SK-N-SH treated with all-trans-retinoic acid at 6 μM for 48 hours (cell line): ENCODE results near the gene DHX9.

ENCODE experiments used
- ATAC-seq: fragments of 200-7000 bp; cut with Tn5 transposase; 3 replicates; pipeline ENCODE4 v1.9.1; 2020; ENCODE audit warnings: mild to moderate bottlenecking, moderate library complexity
- ARNTL ChIP-seq: fragments of 450-650 bp; formaldehyde crosslinking; IDR thresholded peaks from 2 replicates; pipeline ENCODE4 v1.5.0; 2020; ENCODE audit warnings: low read depth, mild to moderate bottlenecking, moderate library complexity, borderline replicate concordance
- BACH2 ChIP-seq: fragments of 250-450 bp; sonication (Bioruptor Pico); IDR thresholded peaks from 2 replicates; pipeline ENCODE4 v1.9.0; 2021; ENCODE audit warnings: mild to moderate bottlenecking, borderline replicate concordance
- CSDC2 ChIP-seq: fragments of 250-450 bp; sonication (Bioruptor Pico); IDR thresholded peaks from 2 replicates; pipeline ENCODE4 v1.5.0; 2020; ENCODE audit warnings: mild to moderate bottlenecking, moderate library complexity
- CSRNP3 ChIP-seq: fragments of 250-450 bp; sonication (Bioruptor Pico); IDR thresholded peaks from 2 replicates; pipeline ENCODE4 v1.5.1; 2021; ENCODE audit warnings: mild to moderate bottlenecking, moderate library complexity
- ESRRG ChIP-seq: fragments of 250-450 bp; sonication (Bioruptor Pico); IDR thresholded peaks from 2 replicates; pipeline ENCODE4 v1.6.1; 2021; ENCODE audit warnings: mild to moderate bottlenecking
- GLIS3 ChIP-seq: fragments of 250-450 bp; sonication (Bioruptor Pico); IDR thresholded peaks from 2 replicates; pipeline ENCODE4 v1.5.0; 2020; ENCODE audit warnings: mild to moderate bottlenecking, moderate library complexity
- ISL1 ChIP-seq: fragments of 250-450 bp; sonication (Bioruptor Pico); IDR thresholded peaks from 2 replicates; pipeline ENCODE4 v2.1.2; 2022; ENCODE audit warnings: mild to moderate bottlenecking, moderate library complexity
- OSR1 ChIP-seq: fragments of 250-450 bp; sonication (Bioruptor Pico); IDR thresholded peaks from 2 replicates; pipeline ENCODE4 v1.8.0; 2022; ENCODE audit warnings: moderate library complexity, mild to moderate bottlenecking, inconsistent platforms
- POU6F1 ChIP-seq: fragments of 250-450 bp; sonication (Bioruptor Pico); IDR thresholded peaks from 2 replicates; pipeline ENCODE4 v1.8.0; 2021; ENCODE audit warnings: low read depth, mild to moderate bottlenecking, moderate library complexity, borderline replicate concordance
- PPARA ChIP-seq: fragments of 250-450 bp; sonication (Bioruptor Pico); IDR thresholded peaks from 2 replicates; pipeline ENCODE4 v1.5.0; 2020; ENCODE audit warnings: mild to moderate bottlenecking, borderline replicate concordance
- RARB ChIP-seq: fragments of 250-450 bp; sonication (Bioruptor Pico); IDR thresholded peaks from 2 replicates; pipeline ENCODE4 v1.8.0; 2021; ENCODE audit warnings: mild to moderate bottlenecking, moderate library complexity
- SNAI2 ChIP-seq: fragments of 250-450 bp; sonication (Bioruptor Pico); IDR thresholded peaks from 2 replicates; pipeline ENCODE4 v1.5.0; 2020; ENCODE audit warnings: mild to moderate bottlenecking, moderate library complexity
- TCF4 ChIP-seq: fragments of 250-450 bp; sonication (Bioruptor Pico); IDR thresholded peaks from 2 replicates; pipeline ENCODE4 v1.8.0; 2021; ENCODE audit warnings: mild to moderate bottlenecking, moderate library complexity, borderline replicate concordance
- ZC3H10 ChIP-seq: fragments of 250-450 bp; sonication (Bioruptor Pico); IDR thresholded peaks from 2 replicates; pipeline ENCODE4 v1.5.1; 2021; ENCODE audit warnings: mild to moderate bottlenecking, moderate library complexity
- ZFP3 ChIP-seq: fragments of 250-450 bp; sonication (Bioruptor Pico); IDR thresholded peaks from 2 replicates; pipeline ENCODE4 v1.5.0; 2020; ENCODE audit warnings: mild to moderate bottlenecking, moderate library complexity
- ZFP30 ChIP-seq: fragments of 450-650 bp; formaldehyde crosslinking; IDR thresholded peaks from 2 replicates; pipeline ENCODE4 v1.5.0; 2022; ENCODE audit warnings: mild to moderate bottlenecking, moderate library complexity
- ZNF565 ChIP-seq: fragments of 450-650 bp; formaldehyde crosslinking; conservative IDR thresholded peaks from 2 replicates; pipeline ENCODE4 v1.5.0; 2020; ENCODE audit warnings: low read depth, mild to moderate bottlenecking, moderate library complexity
- ZNF8 ChIP-seq: fragments of 450-650 bp; formaldehyde crosslinking; IDR thresholded peaks from 2 replicates; pipeline ENCODE4 v1.5.0; 2020; ENCODE audit warnings: mild to moderate bottlenecking, moderate library complexity
- TF ChIP-seq, protein P1 (sequence below): fragments of 250-450 bp; sonication (Bioruptor Pico); IDR thresholded peaks from 2 replicates; pipeline ENCODE4 v1.8.0; 2020; ENCODE audit warnings: mild to moderate bottlenecking, moderate library complexity, borderline replicate concordance
- TF ChIP-seq, protein P2 (sequence below): fragments of 250-450 bp; sonication (Bioruptor Pico); IDR thresholded peaks from 2 replicates; pipeline ENCODE4 v1.5.1; 2020; ENCODE audit warnings: low read depth, mild to moderate bottlenecking, moderate library complexity

The DHX9 gene

GRCh38 chr1:182845379-182845778, 6.2 kb downstream of the DHX9 start:
- TF ChIP-seq, protein P1, sequence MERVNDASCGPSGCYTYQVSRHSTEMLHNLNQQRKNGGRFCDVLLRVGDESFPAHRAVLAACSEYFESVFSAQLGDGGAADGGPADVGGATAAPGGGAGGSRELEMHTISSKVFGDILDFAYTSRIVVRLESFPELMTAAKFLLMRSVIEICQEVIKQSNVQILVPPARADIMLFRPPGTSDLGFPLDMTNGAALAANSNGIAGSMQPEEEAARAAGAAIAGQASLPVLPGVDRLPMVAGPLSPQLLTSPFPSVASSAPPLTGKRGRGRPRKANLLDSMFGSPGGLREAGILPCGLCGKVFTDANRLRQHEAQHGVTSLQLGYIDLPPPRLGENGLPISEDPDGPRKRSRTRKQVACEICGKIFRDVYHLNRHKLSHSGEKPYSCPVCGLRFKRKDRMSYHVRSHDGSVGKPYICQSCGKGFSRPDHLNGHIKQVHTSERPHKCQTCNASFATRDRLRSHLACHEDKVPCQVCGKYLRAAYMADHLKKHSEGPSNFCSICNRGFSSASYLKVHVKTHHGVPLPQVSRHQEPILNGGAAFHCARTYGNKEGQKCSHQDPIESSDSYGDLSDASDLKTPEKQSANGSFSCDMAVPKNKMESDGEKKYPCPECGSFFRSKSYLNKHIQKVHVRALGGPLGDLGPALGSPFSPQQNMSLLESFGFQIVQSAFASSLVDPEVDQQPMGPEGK (CRISPR knock-in tag) = no peak
- ATAC-seq = no peak

- TF ChIP-seq CSRNP3 (CRISPR knock-in tag) = no peak
- TF ChIP-seq ESRRG = no peak
These were observed 6.7 kb downstream of the DHX9 start for GRCh38 chr1:182845894-182846293.

DNA sequence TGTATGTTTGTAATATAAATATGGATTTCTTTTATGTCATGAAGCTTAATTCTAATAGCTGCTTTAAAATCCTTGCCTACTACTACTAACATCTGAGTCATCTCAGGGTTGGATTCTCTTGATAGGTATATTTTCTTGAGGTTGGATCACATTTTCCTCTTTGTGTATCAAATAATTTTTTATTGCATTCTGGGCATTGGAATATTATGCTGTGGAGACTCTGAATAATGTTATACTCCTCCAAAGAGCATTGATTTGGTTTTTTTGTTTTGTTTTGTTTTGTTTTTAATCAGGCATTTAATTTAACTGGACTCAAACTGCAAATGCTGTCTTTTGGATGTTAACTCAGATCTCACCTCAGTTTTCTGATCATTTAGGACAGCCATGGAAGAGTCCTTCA, 8.0 kb downstream of the DHX9 start:
- ATAC-seq = no peak

More at GRCh38 chr1:182845894-182846293, 6.7 kb downstream of the DHX9 start:
- ATAC-seq = no peak

DNA sequence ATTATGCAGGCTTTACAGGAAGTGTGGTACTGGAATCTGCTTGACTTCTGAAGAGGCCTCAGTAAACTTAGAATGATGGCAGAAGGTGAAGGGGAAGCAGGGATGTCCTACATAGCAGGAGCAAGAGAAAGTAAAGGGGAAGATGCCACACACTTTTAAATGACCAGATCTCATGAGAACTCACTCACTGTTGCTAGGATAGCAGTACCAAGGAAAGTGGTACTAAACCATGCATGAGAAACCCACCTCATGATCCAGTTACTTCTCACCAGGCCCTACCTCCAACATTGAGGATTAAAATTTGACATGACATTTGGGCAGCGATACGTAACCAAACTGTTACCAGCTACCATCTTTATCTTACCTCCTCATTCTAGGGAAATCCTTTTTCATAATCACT, 9.6 kb downstream of the DHX9 start:
- ATAC-seq = no peak
- TF ChIP-seq POU6F1 (no peak), ISL1 (no peak), BACH2 (no peak), ZNF8 (CRISPR knock-in tag) (no peak), GLIS3 (CRISPR knock-in tag) (no peak), PPARA (CRISPR knock-in tag) (no peak), ARNTL (CRISPR knock-in tag) (no peak), OSR1 (CRISPR knock-in tag) (no peak), ZNF565 (no peak)

More for the DNA sequence above, 8.0 kb downstream of the DHX9 start:
- TF ChIP-seq TCF4 (CRISPR knock-in tag) = no peak
- TF ChIP-seq, protein P1 (CRISPR knock-in tag) = no peak
- TF ChIP-seq CSRNP3 (CRISPR knock-in tag) = no peak
- no peak for TF ChIP-seq ZC3H10 (CRISPR knock-in tag)
- TF ChIP-seq, protein P2, sequence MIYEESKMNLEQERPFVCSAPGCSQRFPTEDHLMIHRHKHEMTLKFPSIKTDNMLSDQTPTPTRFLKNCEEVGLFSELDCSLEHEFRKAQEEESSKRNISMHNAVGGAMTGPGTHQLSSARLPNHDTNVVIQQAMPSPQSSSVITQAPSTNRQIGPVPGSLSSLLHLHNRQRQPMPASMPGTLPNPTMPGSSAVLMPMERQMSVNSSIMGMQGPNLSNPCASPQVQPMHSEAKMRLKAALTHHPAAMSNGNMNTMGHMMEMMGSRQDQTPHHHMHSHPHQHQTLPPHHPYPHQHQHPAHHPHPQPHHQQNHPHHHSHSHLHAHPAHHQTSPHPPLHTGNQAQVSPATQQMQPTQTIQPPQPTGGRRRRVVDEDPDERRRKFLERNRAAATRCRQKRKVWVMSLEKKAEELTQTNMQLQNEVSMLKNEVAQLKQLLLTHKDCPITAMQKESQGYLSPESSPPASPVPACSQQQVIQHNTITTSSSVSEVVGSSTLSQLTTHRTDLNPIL (CRISPR knock-in tag) = no peak
- TF ChIP-seq RARB (CRISPR knock-in tag) = no peak
- no peak for TF ChIP-seq CSDC2 (CRISPR knock-in tag)
- no peak for TF ChIP-seq POU6F1
- TF ChIP-seq ARNTL (CRISPR knock-in tag) = no peak
- no peak for TF ChIP-seq ZFP3 (CRISPR knock-in tag)
- TF ChIP-seq ZFP30 (CRISPR knock-in tag) = no peak
- no peak for TF ChIP-seq ZNF8 (CRISPR knock-in tag)
- TF ChIP-seq SNAI2 (CRISPR knock-in tag) = no peak
- no peak for TF ChIP-seq ZNF565
- TF ChIP-seq, all 23 proteins: peak for 0
